Glutamatergic neuron (in vitro differentiated cells): ENCODE measurements around the gene SIX4. TPM values are rescaled to one million over a fixed set of nuclear protein-coding genes. Genes with fewer than 3 reads are reported as not detected.

ENCODE experiments used
- DNase-seq: peaks from one replicate; pipeline ENCODE4 v3.0.0; 2022
- H3K27ac Mint-ChIP-seq: one replicate; pipeline ENCODE4 v1.8.0; 2020; ENCODE audit warnings: mild to moderate bottlenecking, mixed read lengths, inconsistent platforms; ENCODE audit not compliant: unreplicated experiment
- H3K27me3 Mint-ChIP-seq: one replicate; pipeline ENCODE4 v1.8.0; 2020; ENCODE audit warnings: mild to moderate bottlenecking, moderate library complexity, mixed read lengths, inconsistent platforms; ENCODE audit not compliant: unreplicated experiment
- H3K36me3 Mint-ChIP-seq: one replicate; pipeline ENCODE4 v1.8.0; 2020; ENCODE audit warnings: mild to moderate bottlenecking, mixed read lengths, inconsistent platforms; ENCODE audit not compliant: unreplicated experiment
- H3K4me1 Mint-ChIP-seq: one replicate; pipeline ENCODE4 v1.8.0; 2020; ENCODE audit warnings: mild to moderate bottlenecking, low read depth, mixed read lengths, inconsistent platforms; ENCODE audit not compliant: unreplicated experiment
- H3K4me3 Mint-ChIP-seq: one replicate; pipeline ENCODE4 v1.8.0; 2020; ENCODE audit warnings: mild to moderate bottlenecking, mixed read lengths, inconsistent platforms; ENCODE audit not compliant: unreplicated experiment
- H3K9me3 Mint-ChIP-seq: one replicate; pipeline ENCODE4 v1.8.0; 2020; ENCODE audit warnings: mild to moderate bottlenecking, moderate library complexity, mixed read lengths, inconsistent platforms; ENCODE audit not compliant: unreplicated experiment
- total RNA-seq: library from RNA; stranded (reverse); fragmentation: NEBNext Ultra II Directional; extraction: Animal tissue kit (Norgen Biotek cat#: 25700); gene quantifications from one replicate; pipeline ENCODE4 v1.2.1, GENCODE V29; 2021; ENCODE audit not compliant: unreplicated experiment
- TF ChIP-seq, protein P1 (sequence below): fragments of 200-600 bp; sonication (generic); IDR thresholded peaks from one replicate; pipeline ENCODE4 v1.5.0; 2021; ENCODE audit not compliant: partially characterized antibody, unreplicated experiment

Gene SIX4
- total RNA-seq, 1 donor from 2014 or later, result 22.1 TPM

DNA sequence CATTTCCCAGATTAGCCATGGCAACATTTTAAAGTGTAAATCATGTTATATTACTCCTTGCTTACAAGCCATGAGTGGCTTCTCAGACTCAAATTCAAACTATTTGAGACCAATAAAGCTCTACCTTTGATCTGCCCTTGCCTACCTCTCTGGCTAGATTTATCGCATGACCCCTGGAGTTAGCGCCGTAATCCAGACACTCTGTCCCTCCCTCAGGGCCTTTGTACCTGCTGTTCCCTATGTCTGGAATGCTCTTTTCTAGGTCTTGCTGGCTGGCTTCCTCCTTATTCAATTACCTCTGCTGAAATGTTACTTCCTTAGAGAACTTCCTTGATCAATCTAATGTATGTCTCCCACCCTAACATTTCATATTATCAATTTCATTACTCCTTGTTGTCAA lies 16.3 kb downstream of the SIX4 start:
- Mint-ChIP-seq H3K4me1 (no peaks in the 10 kb centered on the region), H3K27ac (no peak overlapping the region), H3K9me3 (no peaks in the 10 kb centered on the region), H3K36me3 (no peaks in the 10 kb centered on the region), H3K27me3 (peaks cover 2% of the 10 kb centered on the region), H3K4me3 (no peak overlapping the region)
- no peak for DNase-seq
- TF ChIP-seq, protein P1, sequence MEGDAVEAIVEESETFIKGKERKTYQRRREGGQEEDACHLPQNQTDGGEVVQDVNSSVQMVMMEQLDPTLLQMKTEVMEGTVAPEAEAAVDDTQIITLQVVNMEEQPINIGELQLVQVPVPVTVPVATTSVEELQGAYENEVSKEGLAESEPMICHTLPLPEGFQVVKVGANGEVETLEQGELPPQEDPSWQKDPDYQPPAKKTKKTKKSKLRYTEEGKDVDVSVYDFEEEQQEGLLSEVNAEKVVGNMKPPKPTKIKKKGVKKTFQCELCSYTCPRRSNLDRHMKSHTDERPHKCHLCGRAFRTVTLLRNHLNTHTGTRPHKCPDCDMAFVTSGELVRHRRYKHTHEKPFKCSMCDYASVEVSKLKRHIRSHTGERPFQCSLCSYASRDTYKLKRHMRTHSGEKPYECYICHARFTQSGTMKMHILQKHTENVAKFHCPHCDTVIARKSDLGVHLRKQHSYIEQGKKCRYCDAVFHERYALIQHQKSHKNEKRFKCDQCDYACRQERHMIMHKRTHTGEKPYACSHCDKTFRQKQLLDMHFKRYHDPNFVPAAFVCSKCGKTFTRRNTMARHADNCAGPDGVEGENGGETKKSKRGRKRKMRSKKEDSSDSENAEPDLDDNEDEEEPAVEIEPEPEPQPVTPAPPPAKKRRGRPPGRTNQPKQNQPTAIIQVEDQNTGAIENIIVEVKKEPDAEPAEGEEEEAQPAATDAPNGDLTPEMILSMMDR, result no peak

GRCh38 chr14:60705100-60705499 lies 19.1 kb downstream of the SIX4 start:
- Mint-ChIP-seq H3K9me3 (no peaks in the 10 kb centered on the region), H3K36me3 (peaks cover 10% of the 10 kb centered on the region), H3K27ac (no peak overlapping the region), H3K4me1 (no peaks in the 10 kb centered on the region), H3K27me3 (no peaks in the 10 kb centered on the region), H3K4me3 (no peak overlapping the region)
- DNase-seq, result no peak
- TF ChIP-seq, protein P1, result no peak

GRCh38 chr14:60700598-60700997 lies 23.6 kb downstream of the SIX4 start:
- no peaks in the 10 kb centered on the region for H3K4me1 Mint-ChIP-seq
- H3K27ac Mint-ChIP-seq, result no peak overlapping the region
- H3K4me3 Mint-ChIP-seq, result no peak overlapping the region
- TF ChIP-seq, protein P1, result no peak
- no peak for DNase-seq
- H3K9me3 Mint-ChIP-seq, result no peaks in the 10 kb centered on the region
- peaks cover 15% of the 10 kb centered on the region for H3K36me3 Mint-ChIP-seq
- H3K27me3 Mint-ChIP-seq, result no peaks in the 10 kb centered on the region

- Mint-ChIP-seq H3K4me1 (no peaks in the 10 kb centered on the region), H3K4me3 (no peak overlapping the region), H3K9me3 (no peaks in the 10 kb centered on the region), H3K27me3 (no peaks in the 10 kb centered on the region), H3K27ac (no peak overlapping the region), H3K36me3 (peaks cover 5% of the 10 kb centered on the region)
- TF ChIP-seq, protein P1, result no peak
- no peak for DNase-seq
Measured at GRCh38 chr14:60695327-60695726, 28.8 kb downstream of the SIX4 start.

GRCh38 chr14:60691383-60692113 lies 32.6 kb downstream of the SIX4 start:
- Mint-ChIP-seq H3K36me3 (no peaks in the 10 kb centered on the region), H3K9me3 (no peaks in the 10 kb centered on the region), H3K4me3 (no peak overlapping the region), H3K4me1 (no peaks in the 10 kb centered on the region), H3K27ac (no peak overlapping the region), H3K27me3 (no peaks in the 10 kb centered on the region)
- TF ChIP-seq, protein P1, result no peak
- no peak for DNase-seq
